ENCODE data around the gene UTP4. TPM values are rescaled to one million over a fixed set of nuclear protein-coding genes. Genes with fewer than 3 reads are reported as not detected.

UTP4 gene
- 27.1 TPM for polyA plus RNA-seq
- long read RNA-seq, donor 1, partial matches to known transcripts = 0 of 3 reads
- long read RNA-seq, donor 1, other reads (novel, unspliced or antisense) = 0 of 3 reads
- long read RNA-seq, donor 2, full-length matches to known transcripts = 14 of 19 reads
- long read RNA-seq, donor 2, partial matches to known transcripts = 5 of 19 reads
- long read RNA-seq, donor 2, other reads (novel, unspliced or antisense) = 0 of 19 reads
- long read RNA-seq, donor 3 = 0 reads
- long read RNA-seq, donor 4, partial matches to known transcripts = 0 of 2 reads
- long read RNA-seq, donor 4, other reads (novel, unspliced or antisense) = 0 of 2 reads
- long read RNA-seq, donor 5, transcript UTP4-201 (17 exons, 2,322 nt) = major isoform, 5 of 6 reads
- long read RNA-seq, donor 5, partial matches to known transcripts = 0 of 6 reads
- long read RNA-seq, donor 5, other reads (novel, unspliced or antisense) = 0 of 6 reads
- long read RNA-seq, donor 6, partial matches to known transcripts = 0 of 4 reads
- long read RNA-seq, donor 6, other reads (novel, unspliced or antisense) = 0 of 4 reads
- long read RNA-seq, donor 7, full-length matches to known transcripts = 2 of 2 reads
- long read RNA-seq, donor 7, partial matches to known transcripts = 0 of 2 reads
- long read RNA-seq, donor 7, other reads (novel, unspliced or antisense) = 0 of 2 reads
- long read RNA-seq, donor 8, partial matches to known transcripts = 0 of 5 reads
- long read RNA-seq, donor 8, other reads (novel, unspliced or antisense) = 0 of 5 reads
- long read RNA-seq, donor 9, full-length matches to known transcripts = 4 of 9 reads
- long read RNA-seq, donor 9, partial matches to known transcripts = 5 of 9 reads
- long read RNA-seq, donor 9, other reads (novel, unspliced or antisense) = 0 of 9 reads
- long read RNA-seq, donor 10, full-length matches to known transcripts = 9 of 9 reads
- long read RNA-seq, donor 10, partial matches to known transcripts = 0 of 9 reads
- long read RNA-seq, donor 10, other reads (novel, unspliced or antisense) = 0 of 9 reads
- long read RNA-seq, donor 11, partial matches to known transcripts = 0 of 4 reads
- long read RNA-seq, donor 11, other reads (novel, unspliced or antisense) = 0 of 4 reads

DNA sequence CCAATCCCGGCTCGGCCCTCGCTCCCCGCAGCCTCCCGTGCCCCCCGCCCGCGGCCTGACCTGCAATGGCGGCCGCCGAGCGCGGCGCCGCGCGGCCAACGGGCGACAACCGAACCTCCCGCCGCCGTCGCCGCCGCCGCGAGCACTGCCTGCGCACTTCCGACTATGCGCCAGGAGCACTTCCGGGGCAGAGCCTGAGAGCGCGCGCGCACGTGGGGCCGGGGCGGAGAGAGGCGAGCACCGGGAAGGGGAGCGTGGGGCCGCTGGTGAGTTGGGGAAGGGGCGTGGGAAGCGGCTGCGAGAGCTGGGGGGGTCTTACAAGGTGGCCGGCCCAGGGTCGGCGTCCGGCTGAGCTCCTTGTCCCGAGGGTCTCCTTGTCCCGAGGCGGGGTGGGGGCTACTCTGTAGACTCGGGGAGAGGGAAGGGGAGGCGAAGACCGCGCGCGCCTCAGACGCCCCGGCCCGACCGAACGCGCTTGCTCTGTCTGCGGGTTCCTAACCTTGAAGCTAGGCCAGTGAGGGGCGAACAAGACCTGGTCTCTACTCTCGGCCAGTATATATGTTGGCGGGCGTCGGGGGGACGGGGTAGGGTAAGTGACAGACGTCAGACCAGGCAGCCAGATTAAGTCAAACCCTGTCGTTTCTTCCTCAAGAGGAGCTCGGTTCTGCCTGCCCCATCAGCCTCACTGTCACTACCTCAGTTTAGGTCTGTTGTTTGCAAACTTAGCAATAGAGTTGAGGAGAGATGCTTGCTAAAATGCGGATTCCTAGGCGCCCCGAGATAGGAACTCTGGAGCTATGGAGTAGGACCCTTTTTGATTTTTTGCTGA lies at the start of gene UTP4, which contains the start of gene CHTF8:
Gene UTP4 (plus strand): TSS at position 226 of the 829 bp plus-strand sequence. CDS start 811 bp downstream, outside the sequence.
Gene CHTF8 (minus strand): TSS at position 165 of the 829 bp plus-strand sequence. CDS start 11,130 bp downstream, outside the sequence.
- peak within 1 kb of the TSS; percentile 94 for H3K27ac ChIP-seq (ENCODE audit: low read length)
- H3K9me3 ChIP-seq (ENCODE audit: control insufficient read depth, low read depth, low read length) = no peaks in the 10 kb centered on the region
- H3K4me3 ChIP-seq (ENCODE audit: low read length) = peak within 1 kb of the TSS; percentile 99
- DNase-seq = peak; percentile 83 to 93
- no CpG with 5 or more reads among the region's 78 CpGs for WGBS (ENCODE audit: insufficient coverage, low lambda C conversion rate)
- H3K4me1 ChIP-seq (ENCODE audit: control insufficient read depth, insufficient read depth, low read length) = peaks cover 3% of the 10 kb centered on the region
- H3K27me3 ChIP-seq (ENCODE audit: control insufficient read depth, insufficient read depth, low read length) = no peaks in the 10 kb centered on the region
- H3K36me3 ChIP-seq (ENCODE audit: control insufficient read depth, insufficient read depth, low read length) = peaks cover 18% of the 10 kb centered on the region

DNA sequence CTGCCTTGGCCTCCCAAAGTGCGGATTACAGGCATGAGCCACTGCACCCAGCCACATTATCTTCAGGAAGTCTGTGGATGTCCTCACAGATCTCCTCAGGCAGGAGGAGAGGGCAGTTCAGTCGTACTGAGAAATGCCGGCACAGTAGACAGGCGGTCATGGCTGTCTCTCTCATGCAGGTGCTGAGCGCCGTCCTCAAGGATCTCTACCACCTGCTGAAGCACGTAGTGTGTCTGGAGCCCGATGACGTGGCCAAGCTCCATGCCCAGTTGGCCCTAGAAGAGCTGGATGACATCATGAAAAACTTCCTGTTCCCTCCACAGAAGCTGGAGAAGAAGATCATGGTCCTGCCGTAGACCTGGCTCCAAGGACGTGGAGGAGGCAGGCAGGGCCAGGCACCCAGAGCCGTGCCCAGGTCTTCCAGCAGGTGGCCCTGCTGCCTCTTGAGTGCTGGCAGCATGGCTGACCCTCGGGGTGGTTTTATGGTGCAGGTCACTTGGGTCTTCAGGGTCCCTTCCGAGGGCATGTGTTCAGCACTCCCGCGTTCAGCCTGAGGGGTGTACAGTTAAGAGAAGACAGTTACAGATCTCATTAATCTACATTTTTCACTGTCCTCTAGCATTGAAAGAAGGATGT lies 49.0 kb upstream of the UTP4 start:
- no peaks in the 10 kb centered on the region for H3K27me3 ChIP-seq (ENCODE audit: control insufficient read depth, insufficient read depth, low read length)
- WGBS (ENCODE audit: insufficient coverage, low lambda C conversion rate) = no CpG with 5 or more reads among the region's 16 CpGs
- H3K9me3 ChIP-seq (ENCODE audit: control insufficient read depth, low read depth, low read length) = no peaks in the 10 kb centered on the region
- H3K27ac ChIP-seq (ENCODE audit: low read length) = no peak overlapping the region
- no peak overlapping the region for H3K4me3 ChIP-seq (ENCODE audit: low read length)
- no peaks in the 10 kb centered on the region for H3K4me1 ChIP-seq (ENCODE audit: control insufficient read depth, insufficient read depth, low read length)
- DNase-seq = no peak
- H3K36me3 ChIP-seq (ENCODE audit: control insufficient read depth, insufficient read depth, low read length) = no peaks in the 10 kb centered on the region

DNA sequence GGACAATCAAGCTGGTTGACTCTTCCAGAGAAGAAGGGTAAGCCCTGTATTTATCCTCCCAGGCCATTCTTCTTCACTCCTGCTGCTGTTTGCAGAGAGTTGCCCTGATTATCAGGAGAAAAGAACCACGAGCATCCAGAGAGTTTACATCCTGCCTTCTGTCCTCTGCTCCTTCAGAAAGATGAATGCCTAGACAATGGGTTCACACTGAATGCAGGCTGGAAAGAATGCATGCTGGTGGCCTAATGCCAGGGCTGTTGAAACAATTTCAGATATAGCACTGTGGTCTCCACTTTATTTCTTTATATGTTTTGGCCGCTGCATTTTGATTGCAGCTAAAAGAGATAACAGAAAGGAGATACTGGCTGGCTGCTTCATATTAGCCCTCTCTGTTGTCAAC lies 48.2 kb upstream of the UTP4 start:
- WGBS (ENCODE audit: insufficient coverage, low lambda C conversion rate) = no CpG with 5 or more reads among the region's 2 CpGs
- no peaks in the 10 kb centered on the region for H3K9me3 ChIP-seq (ENCODE audit: control insufficient read depth, low read depth, low read length)
- no peaks in the 10 kb centered on the region for H3K36me3 ChIP-seq (ENCODE audit: control insufficient read depth, insufficient read depth, low read length)
- H3K4me1 ChIP-seq (ENCODE audit: control insufficient read depth, insufficient read depth, low read length) = peaks cover 5% of the 10 kb centered on the region
- no peak overlapping the region for H3K27ac ChIP-seq (ENCODE audit: low read length)
- DNase-seq = no peak
- H3K4me3 ChIP-seq (ENCODE audit: low read length) = no peak overlapping the region
- H3K27me3 ChIP-seq (ENCODE audit: control insufficient read depth, insufficient read depth, low read length) = no peaks in the 10 kb centered on the region

DNA sequence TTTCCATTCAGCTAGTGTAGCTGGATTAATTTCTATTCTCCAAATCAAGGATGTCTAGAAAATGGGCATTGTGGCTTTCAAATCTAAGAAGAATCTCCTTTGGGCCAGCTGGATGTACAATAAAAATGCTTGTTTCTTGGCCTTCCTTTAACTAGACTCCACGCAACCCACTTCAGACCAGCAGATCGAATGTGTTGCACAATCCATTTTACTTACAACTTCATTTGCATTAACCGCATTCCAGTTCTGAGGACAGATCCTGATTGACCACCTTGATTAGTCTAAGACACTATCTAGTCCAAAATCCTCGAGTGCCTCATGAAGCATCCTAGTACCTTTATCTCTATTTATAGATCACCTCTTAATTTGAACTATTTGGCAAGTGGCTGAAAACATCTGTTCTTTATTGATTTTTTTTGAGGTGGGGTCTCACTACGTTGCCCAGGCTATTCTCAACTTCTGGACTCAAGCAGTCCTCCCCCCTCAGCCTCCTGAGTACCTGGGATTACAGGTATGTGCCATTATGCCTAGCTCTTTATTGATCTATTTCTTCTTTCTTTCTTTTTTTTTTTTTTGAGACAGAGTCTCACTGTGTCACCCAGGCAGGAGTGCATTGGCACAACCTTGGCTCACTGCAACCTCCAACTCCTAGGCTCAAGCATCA lies 47.3 kb upstream of the UTP4 start:
- H3K27ac ChIP-seq (ENCODE audit: low read length) = no peak overlapping the region
- H3K9me3 ChIP-seq (ENCODE audit: control insufficient read depth, low read depth, low read length) = no peaks in the 10 kb centered on the region
- no peaks in the 10 kb centered on the region for H3K27me3 ChIP-seq (ENCODE audit: control insufficient read depth, insufficient read depth, low read length)
- no peaks in the 10 kb centered on the region for H3K36me3 ChIP-seq (ENCODE audit: control insufficient read depth, insufficient read depth, low read length)
- no peak for DNase-seq
- 92% methylated on average over 2 of the region's 5 CpGs for whole genome bisulfite sequencing (ENCODE audit: insufficient coverage, low lambda C conversion rate)
- H3K4me1 ChIP-seq (ENCODE audit: control insufficient read depth, insufficient read depth, low read length) = peaks cover 11% of the 10 kb centered on the region
- no peak overlapping the region for H3K4me3 ChIP-seq (ENCODE audit: low read length)

DNA sequence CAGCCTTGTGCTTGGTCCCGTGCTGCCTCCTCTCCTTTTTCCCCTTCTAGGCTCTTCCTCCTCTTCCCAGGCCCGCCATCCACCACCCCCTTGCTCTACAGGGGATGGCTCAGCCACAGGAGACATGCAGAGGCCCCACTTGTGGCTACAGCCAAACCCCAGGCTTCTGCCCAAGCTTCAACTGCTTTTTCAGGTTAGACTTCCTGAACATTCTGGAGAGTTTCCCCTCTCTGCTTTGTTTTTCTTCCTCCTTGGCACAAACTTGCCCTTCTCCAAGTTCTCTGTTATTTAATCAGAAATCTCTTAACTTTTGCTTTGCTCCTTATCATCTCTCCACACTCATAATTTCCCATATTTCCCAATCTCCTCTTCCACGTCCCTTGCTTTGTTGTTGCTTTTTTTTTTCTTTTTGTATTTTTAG lies 45.3 kb upstream of the UTP4 start:
- Histone ChIP-seq H3K4me1 (ENCODE audit: control insufficient read depth, insufficient read depth, low read length) (peaks cover 11% of the 10 kb centered on the region), H3K27me3 (ENCODE audit: control insufficient read depth, insufficient read depth, low read length) (no peaks in the 10 kb centered on the region), H3K27ac (ENCODE audit: low read length) (no peak overlapping the region), H3K9me3 (ENCODE audit: control insufficient read depth, low read depth, low read length) (no peaks in the 10 kb centered on the region), H3K4me3 (ENCODE audit: low read length) (no peak overlapping the region), H3K36me3 (ENCODE audit: control insufficient read depth, insufficient read depth, low read length) (no peaks in the 10 kb centered on the region)
- no peak for DNase-seq
- WGBS (ENCODE audit: insufficient coverage, low lambda C conversion rate) = 79% methylated on average over 1 of the region's 3 CpGs

DNA sequence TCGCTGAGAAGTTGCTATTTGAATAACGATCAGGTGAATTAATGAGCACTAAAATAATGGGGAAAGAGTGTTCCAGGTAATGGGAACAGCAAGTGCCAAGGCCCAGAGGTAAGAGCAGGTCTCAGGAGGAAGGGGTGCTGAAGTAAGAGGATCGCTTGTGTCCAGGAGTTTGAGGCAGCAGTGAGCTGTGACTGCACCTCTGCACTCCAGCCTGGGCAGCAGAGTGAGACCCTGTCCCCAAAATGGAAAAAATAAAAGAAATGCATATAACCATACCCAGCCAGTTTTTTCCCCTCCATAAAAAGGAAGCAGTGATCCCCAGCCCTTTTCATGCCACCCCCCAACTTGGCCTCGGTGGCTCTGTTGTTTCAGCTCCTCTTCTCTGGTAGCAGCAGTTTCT lies 43.8 kb upstream of the UTP4 start:
- WGBS (ENCODE audit: insufficient coverage, low lambda C conversion rate) = 100% methylated on average over 1 of the region's 4 CpGs
- DNase-seq = no peak
- H3K4me1 ChIP-seq (ENCODE audit: control insufficient read depth, insufficient read depth, low read length) = peaks cover 11% of the 10 kb centered on the region
- H3K36me3 ChIP-seq (ENCODE audit: control insufficient read depth, insufficient read depth, low read length) = no peaks in the 10 kb centered on the region
- no peaks in the 10 kb centered on the region for H3K27me3 ChIP-seq (ENCODE audit: control insufficient read depth, insufficient read depth, low read length)
- no peak overlapping the region for H3K27ac ChIP-seq (ENCODE audit: low read length)
- no peaks in the 10 kb centered on the region for H3K9me3 ChIP-seq (ENCODE audit: control insufficient read depth, low read depth, low read length)
- H3K4me3 ChIP-seq (ENCODE audit: low read length) = no peak overlapping the region

DNA sequence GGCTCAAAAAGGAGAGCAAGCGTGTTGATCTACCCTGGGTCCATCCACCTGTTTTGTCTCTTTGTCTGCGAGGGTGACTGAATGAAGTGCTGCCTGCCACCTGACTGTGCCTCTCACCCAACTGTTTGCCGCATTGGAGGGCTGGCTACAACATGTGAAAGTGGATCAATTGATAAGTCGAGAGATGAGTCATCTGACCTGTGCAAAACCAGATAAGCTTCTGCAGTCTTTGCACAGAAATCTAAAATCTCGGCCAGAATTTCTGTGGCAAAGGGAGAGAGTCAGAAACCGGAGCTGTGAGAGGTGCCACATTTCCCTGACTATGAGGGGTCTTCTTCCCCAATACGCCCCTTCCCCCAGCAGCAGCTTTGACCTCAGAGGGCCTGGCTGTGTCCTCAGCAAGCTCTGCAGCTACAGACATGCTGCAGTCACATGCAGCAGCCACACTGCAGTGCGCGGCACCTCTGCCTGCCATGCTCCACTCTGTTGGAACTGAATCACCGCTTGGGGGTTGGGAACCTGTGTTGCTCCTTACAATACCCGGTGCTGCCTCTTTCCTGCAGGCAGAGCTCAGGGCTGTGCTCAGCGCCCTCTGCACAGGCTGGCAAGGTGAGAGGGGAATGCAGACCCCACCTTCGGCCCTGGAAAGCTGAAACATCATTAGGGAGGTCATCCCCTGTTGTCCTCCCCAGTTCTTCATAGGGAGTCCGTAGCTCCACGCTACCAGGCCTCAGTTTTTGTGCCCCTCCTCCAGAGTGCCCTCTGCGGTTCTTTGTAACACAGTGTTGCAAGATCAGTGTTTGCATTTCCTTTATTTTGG lies 43.1 kb upstream of the UTP4 start:
- Histone ChIP-seq H3K27ac (ENCODE audit: low read length) (no peak overlapping the region), H3K4me3 (ENCODE audit: low read length) (no peak overlapping the region), H3K36me3 (ENCODE audit: control insufficient read depth, insufficient read depth, low read length) (no peaks in the 10 kb centered on the region), H3K9me3 (ENCODE audit: control insufficient read depth, low read depth, low read length) (no peaks in the 10 kb centered on the region), H3K27me3 (ENCODE audit: control insufficient read depth, insufficient read depth, low read length) (no peaks in the 10 kb centered on the region), H3K4me1 (ENCODE audit: control insufficient read depth, insufficient read depth, low read length) (peaks cover 11% of the 10 kb centered on the region)
- WGBS (ENCODE audit: insufficient coverage, low lambda C conversion rate) = 70% methylated on average over 2 of the region's 16 CpGs
- DNase-seq = peak in 1 of 2 donors; percentile 51

DNA sequence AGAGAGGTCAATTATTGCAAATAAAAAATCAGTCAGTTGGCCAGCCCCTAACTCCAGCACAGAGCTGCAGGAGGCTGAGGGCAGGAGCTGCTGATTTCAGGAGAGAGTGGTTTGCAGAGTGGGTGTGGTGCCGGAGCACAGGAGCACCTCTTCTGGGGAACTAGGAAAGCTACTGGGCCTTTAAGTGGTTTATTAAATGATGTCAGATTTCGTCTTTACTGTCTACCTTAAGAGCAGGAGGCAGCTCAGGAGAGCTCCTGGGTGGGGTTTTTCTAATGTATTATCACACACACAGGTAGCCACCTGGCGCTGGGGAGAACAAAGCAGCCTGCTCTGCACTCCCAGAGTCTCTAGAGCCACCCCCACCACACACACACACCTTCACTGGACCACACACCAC lies 38.5 kb upstream of the UTP4 start:
- H3K9me3 ChIP-seq (ENCODE audit: control insufficient read depth, low read depth, low read length) = no peaks in the 10 kb centered on the region
- H3K27me3 ChIP-seq (ENCODE audit: control insufficient read depth, insufficient read depth, low read length) = no peaks in the 10 kb centered on the region
- H3K27ac ChIP-seq (ENCODE audit: low read length) = no peak overlapping the region
- no peak overlapping the region for H3K4me3 ChIP-seq (ENCODE audit: low read length)
- no peak for DNase-seq
- no peaks in the 10 kb centered on the region for H3K36me3 ChIP-seq (ENCODE audit: control insufficient read depth, insufficient read depth, low read length)
- 60% methylated on average over 1 of the region's 3 CpGs for WGBS (ENCODE audit: insufficient coverage, low lambda C conversion rate)
- peaks cover 9% of the 10 kb centered on the region for H3K4me1 ChIP-seq (ENCODE audit: control insufficient read depth, insufficient read depth, low read length)

Data from large intestine (tissue), 12 donors.